SK-N-SH treated with all-trans-retinoic acid at 6 μM for 48 hours (cell line): Measurements from ENCODE around the gene AKR1B15.
"Not testable (repeated sequence)": the region's sequence is repeated elsewhere in the genome, so short reads cannot be mapped to it uniquely, and the experiment has no call there.

Experiments
- GLIS3 ChIP-seq: fragments of 250-450 bp; sonication (Bioruptor Pico); IDR thresholded peaks from 2 replicates; pipeline ENCODE4 v1.5.0; 2020; ENCODE audit warnings: mild to moderate bottlenecking, moderate library complexity
- RARB ChIP-seq: fragments of 250-450 bp; sonication (Bioruptor Pico); IDR thresholded peaks from 2 replicates; pipeline ENCODE4 v1.8.0; 2021; ENCODE audit warnings: mild to moderate bottlenecking, moderate library complexity
- TCF4 ChIP-seq: fragments of 250-450 bp; sonication (Bioruptor Pico); IDR thresholded peaks from 2 replicates; pipeline ENCODE4 v1.8.0; 2021; ENCODE audit warnings: mild to moderate bottlenecking, moderate library complexity, borderline replicate concordance
- ZC3H10 ChIP-seq: fragments of 250-450 bp; sonication (Bioruptor Pico); IDR thresholded peaks from 2 replicates; pipeline ENCODE4 v1.5.1; 2021; ENCODE audit warnings: mild to moderate bottlenecking, moderate library complexity
- TF ChIP-seq, protein P1 (sequence below): fragments of 250-450 bp; sonication (Bioruptor Pico); IDR thresholded peaks from 2 replicates; pipeline ENCODE4 v1.8.0; 2020; ENCODE audit warnings: mild to moderate bottlenecking, moderate library complexity, borderline replicate concordance

- TF ChIP-seq, protein P1, sequence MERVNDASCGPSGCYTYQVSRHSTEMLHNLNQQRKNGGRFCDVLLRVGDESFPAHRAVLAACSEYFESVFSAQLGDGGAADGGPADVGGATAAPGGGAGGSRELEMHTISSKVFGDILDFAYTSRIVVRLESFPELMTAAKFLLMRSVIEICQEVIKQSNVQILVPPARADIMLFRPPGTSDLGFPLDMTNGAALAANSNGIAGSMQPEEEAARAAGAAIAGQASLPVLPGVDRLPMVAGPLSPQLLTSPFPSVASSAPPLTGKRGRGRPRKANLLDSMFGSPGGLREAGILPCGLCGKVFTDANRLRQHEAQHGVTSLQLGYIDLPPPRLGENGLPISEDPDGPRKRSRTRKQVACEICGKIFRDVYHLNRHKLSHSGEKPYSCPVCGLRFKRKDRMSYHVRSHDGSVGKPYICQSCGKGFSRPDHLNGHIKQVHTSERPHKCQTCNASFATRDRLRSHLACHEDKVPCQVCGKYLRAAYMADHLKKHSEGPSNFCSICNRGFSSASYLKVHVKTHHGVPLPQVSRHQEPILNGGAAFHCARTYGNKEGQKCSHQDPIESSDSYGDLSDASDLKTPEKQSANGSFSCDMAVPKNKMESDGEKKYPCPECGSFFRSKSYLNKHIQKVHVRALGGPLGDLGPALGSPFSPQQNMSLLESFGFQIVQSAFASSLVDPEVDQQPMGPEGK (CRISPR knock-in tag), result not testable (repeated sequence)
- not testable (repeated sequence) for TF ChIP-seq RARB (CRISPR knock-in tag); GLIS3 (CRISPR knock-in tag); ZC3H10; TCF4
These were observed 22.2 kb upstream of the AKR1B15 start for GRCh38 chr7:134526552-134527248.
